NCI-H460 (cell line): ENCODE data around the gene LPIN3. TPM values are rescaled to one million over a fixed set of nuclear protein-coding genes. Genes with fewer than 3 reads are reported as not detected.

Experiments used
- total RNA-seq: library from RNA; depleted of rRNA; stranded (reverse); fragments of >200 nt; shearing (Covaris generic); gene quantifications from 2 replicates; pipeline ENCODE4 v1.2.3, GENCODE V29; 2014; rRNA removed

The LPIN3 gene
- total RNA-seq, 1 experiment from 2014 or later, result 7.6 TPM

Other genes with a start within 250 kb of the LPIN3 start
- 15.4 and 16.4 TPM in 2 replicates for gene PLCG1, start 203.3 kb upstream of the LPIN3 start, total RNA-seq
- gene ZHX3, start 23.1 kb upstream of the LPIN3 start, total RNA-seq, result 3.7 and 4.6 TPM in 2 replicates
- gene EMILIN3, start 26.0 kb downstream of the LPIN3 start, total RNA-seq, result 0.25 and 0.38 TPM in 2 replicates